IMR-90 (cell line): Measurements from ENCODE around the gene ROPN1B. TPM values are rescaled to one million over a fixed set of nuclear protein-coding genes. Genes with fewer than 3 reads are reported as not detected.

Experiments used
- ATAC-seq: fragments of 200-7000 bp; cut with Tn5 transposase; 2 replicates; pipeline ENCODE4 v1.9.1; 2020; ENCODE audit warnings: low read depth, mild to moderate bottlenecking, moderate library complexity
- BruUV-seq: library from RNA; stranded (reverse); fragments of 400-500 nt; replicated peaks from 2 replicates; lab custom pipeline; 2021; lab: Mats Ljungman, UMichigan
- CTCF ChIA-PET: fragments of 300-600 bp; formaldehyde crosslinking; extraction: SDS; loops from one replicate; lab custom pipeline; 2021; ENCODE audit warnings: antibody characterized with exemption; lab: Yijun Ruan, JAX
- POLR2A ChIA-PET: fragments of 300-600 bp; sonication (Branson Sonifier 250); formaldehyde crosslinking; loops from one replicate; lab custom pipeline; 2022; ENCODE audit warnings: antibody characterized with exemption; ENCODE audit not compliant: unreplicated experiment; lab: Charles Lee
- DNase-seq: peaks from one replicate; pipeline ENCODE4 v3.0.0; 2013
- H2AFZ ChIP-seq: replicated peaks from 2 replicates; pipeline ENCODE3; 2013; ENCODE audit warnings: low read length, mild to moderate bottlenecking; ENCODE audit not compliant: poor library complexity
- H2AK5ac ChIP-seq: 2 replicates; pipeline ENCODE4 v1.6.1; 2013; ENCODE audit warnings: low read depth, low read length, inconsistent platforms
- H2AK9ac ChIP-seq: replicated peaks from 2 replicates; pipeline ENCODE3; 2013; ENCODE audit warnings: mild to moderate bottlenecking, low read depth, low read length, moderate library complexity; ENCODE audit not compliant: poor library complexity
- H2BK120ac ChIP-seq: 2 replicates; pipeline ENCODE4 v1.6.1; 2013; ENCODE audit warnings: low read depth, low read length, inconsistent platforms
- H2BK15ac ChIP-seq: 3 replicates; pipeline ENCODE4 v1.6.1; 2013; ENCODE audit warnings: low read depth, low read length, inconsistent platforms
- H2BK20ac ChIP-seq: 2 replicates; pipeline ENCODE4 v1.6.1; 2013; ENCODE audit warnings: low read depth, mild to moderate bottlenecking, inconsistent platforms, low read length, moderate library complexity
- H2BK5ac ChIP-seq: 2 replicates; pipeline ENCODE4 v1.6.1; 2013; ENCODE audit warnings: mild to moderate bottlenecking, low read depth, low read length, inconsistent platforms; ENCODE audit not compliant: poor library complexity, severe bottlenecking
- H3K14ac ChIP-seq: replicated peaks from 2 replicates; pipeline ENCODE4 v1.6.1; 2013; ENCODE audit warnings: low read depth, low read length, inconsistent platforms
- H3K18ac ChIP-seq: 2 replicates; pipeline ENCODE4 v1.6.1; 2013; ENCODE audit warnings: low read depth, low read length, control low read depth
- H3K23ac ChIP-seq: 2 replicates; pipeline ENCODE4 v1.6.1; 2013; ENCODE audit warnings: low read depth, low read length, inconsistent platforms
- H3K27ac ChIP-seq: 2 replicates; pipeline ENCODE4 v1.5.1; 2013; ENCODE audit warnings: mild to moderate bottlenecking, control low read depth, low read length; ENCODE audit not compliant: insufficient read depth
- H3K27me3 ChIP-seq: 2 replicates; pipeline ENCODE4 v1.6.1; 2013; ENCODE audit warnings: low read length; ENCODE audit not compliant: control insufficient read depth, insufficient read depth
- H3K36me3 ChIP-seq: 2 replicates; pipeline ENCODE4 v1.6.1; 2013; ENCODE audit warnings: low read length, mixed read lengths; ENCODE audit not compliant: control insufficient read depth, insufficient read depth
- H3K4ac ChIP-seq: 2 replicates; pipeline ENCODE4 v1.6.1; 2013; ENCODE audit warnings: low read depth, low read length, inconsistent platforms
- H3K4me1 ChIP-seq: 2 replicates; pipeline ENCODE4 v1.6.1; 2013; ENCODE audit warnings: low read length, mixed read lengths; ENCODE audit not compliant: control insufficient read depth, insufficient read depth
- H3K4me2 ChIP-seq: 2 replicates; pipeline ENCODE4 v1.6.1; 2013; ENCODE audit warnings: low read depth, mild to moderate bottlenecking, control low read depth, low read length, moderate library complexity
- H3K4me3 ChIP-seq: 2 replicates; pipeline ENCODE4 v1.5.1; 2013; ENCODE audit warnings: low read depth, mild to moderate bottlenecking, control low read depth, low read length, moderate library complexity; ENCODE audit not compliant: insufficient read depth
- H3K56ac ChIP-seq: 2 replicates; pipeline ENCODE4 v1.6.1; 2013; ENCODE audit warnings: low read length, inconsistent platforms; ENCODE audit not compliant: insufficient read depth; ENCODE audit errors: extremely low read depth
- H3K79me1 ChIP-seq, 2 experiments: 2 replicates each; pipeline ENCODE4 v1.6.1; 2013; ENCODE audit warnings: low read length in 2 of 2, inconsistent platforms in 1 of 2, low read depth in 1 of 2
- H3K9ac ChIP-seq: 2 replicates; pipeline ENCODE4 v1.6.1; 2013; ENCODE audit warnings: low read depth, low read length, control low read depth
- H3K9me1 ChIP-seq: 2 replicates; pipeline ENCODE4 v1.6.1; 2013; ENCODE audit warnings: low read length, inconsistent platforms; ENCODE audit not compliant: insufficient read depth
- H3K9me3 ChIP-seq: 2 replicates; pipeline ENCODE4 v1.6.1; 2013; ENCODE audit warnings: low read length; ENCODE audit not compliant: control insufficient read depth, insufficient read depth
- H4K20me1 ChIP-seq: 2 replicates; pipeline ENCODE4 v1.6.1; 2013; ENCODE audit warnings: low read length, inconsistent platforms; ENCODE audit not compliant: insufficient read depth
- H4K5ac ChIP-seq: 2 replicates; pipeline ENCODE4 v1.6.1; 2013; ENCODE audit warnings: mild to moderate bottlenecking, low read depth, low read length, control low read depth
- H4K8ac ChIP-seq, 2 experiments: 2 replicates each; pipeline ENCODE4 v1.6.1; 2013; ENCODE audit warnings: low read depth in 2 of 2, low read length in 2 of 2, control low read depth in 1 of 2, inconsistent platforms in 1 of 2
- H4K91ac ChIP-seq: 2 replicates; pipeline ENCODE4 v1.6.1; 2013; ENCODE audit warnings: low read depth, low read length, inconsistent platforms; ENCODE audit not compliant: insufficient read depth
- BHLHE40 ChIP-seq: fragments of 150-350 bp; IDR thresholded peaks from 2 replicates; pipeline ENCODE4 v1.6.1; 2016; ENCODE audit warnings: mild to moderate bottlenecking, low read depth, low read length
- CEBPB ChIP-seq: IDR thresholded peaks from 2 replicates; pipeline ENCODE4 v1.6.1; 2012; ENCODE audit warnings: low read depth, low read length, improper control_type of control experiment
- CHD1 ChIP-seq: IDR thresholded peaks from 2 replicates; pipeline ENCODE4 v1.6.1; 2012; ENCODE audit warnings: low read depth, low read length, improper control_type of control experiment
- FOS ChIP-seq: fragments of 150-350 bp; IDR thresholded peaks from 2 replicates; pipeline ENCODE4 v1.6.1; 2016; ENCODE audit warnings: low read depth, low read length
- MAFK ChIP-seq: IDR thresholded peaks from 2 replicates; pipeline ENCODE4 v1.6.1; 2012; ENCODE audit warnings: low read depth, low read length, improper control_type of control experiment
- MAZ ChIP-seq: IDR thresholded peaks from 2 replicates; pipeline ENCODE4 v1.6.1; 2012; ENCODE audit warnings: low read depth, mild to moderate bottlenecking, low read length, improper control_type of control experiment, moderate library complexity, borderline replicate concordance
- MXI1 ChIP-seq: IDR thresholded peaks from 2 replicates; pipeline ENCODE4 v1.6.1; 2012; ENCODE audit warnings: low read depth, mild to moderate bottlenecking, low read length, moderate library complexity, borderline replicate concordance
- NFE2L2 ChIP-seq: fragments of 150-350 bp; IDR thresholded peaks from 2 replicates; pipeline ENCODE4 v1.6.1; 2016; ENCODE audit warnings: low read depth, mild to moderate bottlenecking, low read length
- POLR2A ChIP-seq: IDR thresholded peaks from 2 replicates; pipeline ENCODE4 v1.6.1; 2012; ENCODE audit warnings: mild to moderate bottlenecking, low read depth, low read length
- RAD21 ChIP-seq: IDR thresholded peaks from 2 replicates; pipeline ENCODE4 v1.6.1; 2012; ENCODE audit warnings: low read length, improper control_type of control experiment
- RCOR1 ChIP-seq: IDR thresholded peaks from 2 replicates; pipeline ENCODE4 v1.6.1; 2012; ENCODE audit warnings: mild to moderate bottlenecking, low read length, improper control_type of control experiment; ENCODE audit not compliant: insufficient replicate concordance
- RFX5 ChIP-seq: IDR thresholded peaks from 2 replicates; pipeline ENCODE4 v1.8.0; 2012; ENCODE audit warnings: low read depth, mild to moderate bottlenecking, low read length, moderate library complexity
- SMC3 ChIP-seq: fragments of 150-350 bp; IDR thresholded peaks from 2 replicates; pipeline ENCODE4 v1.6.1; 2016; ENCODE audit warnings: low read depth, mild to moderate bottlenecking, antibody characterized with exemption, low read length, moderate library complexity
- USF2 ChIP-seq: fragments of 150-350 bp; IDR thresholded peaks from 2 replicates; pipeline ENCODE4 v1.6.1; 2017; ENCODE audit warnings: mild to moderate bottlenecking, antibody characterized with exemption, low read length, low read depth
- WGBS, 2 experiments: methylation state at CpG; one replicate each; pipeline versions ENCODE4 v1.1.5 to v1.1.7; 2013; ENCODE audit warnings: missing lambda C conversion rate in 2 of 2; ENCODE audit not compliant: insufficient read length in 1 of 2; ENCODE audit errors: extremely low coverage in 2 of 2; 5-methylcytosine and 5-hydroxymethylcytosine counted together
- dilution Hi-C: fragments of 300-500 bp; cut with HindIII; formaldehyde crosslinking; loops from one replicate; pipeline ENCODE4 v1.14.3; 2018; ENCODE audit warnings: low sequenced_read_pairs; ENCODE audit not compliant: unreplicated experiment
- in situ Hi-C: fragments of 300-500 bp; cut with MboI; formaldehyde crosslinking; loops from 3 replicates; pipeline ENCODE4 v1.14.3; 2019; ENCODE audit warnings: low sequenced_read_pairs, inconsistent platforms, mixed read lengths
- intact Hi-C: fragments of 100-400 bp; cut with micrococcal nuclease; formaldehyde crosslinking; loops from 2 replicates; pipeline ENCODE4 v1.10.0; 2022
- polyA plus RNA-seq, 3 experiments: library from polyadenylated mRNA; depleted of rRNA; stranded (reverse); fragments of >200 nt; gene quantifications; 2 replicates each; pipeline ENCODE4 v1.2.3, GENCODE V29; 2012; ENCODE audit warnings: low replicate concordance in 1 of 3
- total RNA-seq: library from RNA; depleted of rRNA; stranded (reverse); fragments of >200 nt; gene quantifications from 2 replicates; pipeline ENCODE4 v1.2.3, GENCODE V29; 2012
- TF ChIP-seq, protein P1 (sequence below): conservative IDR thresholded peaks from 2 replicates; pipeline ENCODE4 v1.5.1; 2012; ENCODE audit warnings: mild to moderate bottlenecking, low read depth, low read length, improper control_type of control experiment
- TF ChIP-seq, protein P2 (sequence below): fragments of 150-350 bp; IDR thresholded peaks from 2 replicates; pipeline ENCODE4 v1.6.1; 2016; ENCODE audit warnings: low read depth, mild to moderate bottlenecking, low read length, moderate library complexity, borderline replicate concordance

The ROPN1B gene
- total and polyA plus RNA-seq, 2 of the 4 experiments (the other 2 are of a cell fraction): not detected

GRCh38 chr3:126030455-126030854 is 61.5 kb downstream of the ROPN1B start:
- Histone ChIP-seq H2BK5ac (no peak overlapping the region), H3K79me1 (no peaks in the 10 kb centered on the region), H4K8ac (no peak overlapping the region), H3K36me3 (no peaks in the 10 kb centered on the region), H3K4me3 (no peak overlapping the region), H2AK5ac (no peak overlapping the region), H2AK9ac (no peak overlapping the region), H3K4me2 (no peak overlapping the region), H4K91ac (no peak overlapping the region), H3K4me1 (no peaks in the 10 kb centered on the region), H2BK120ac (no peak overlapping the region), H3K9me1 (peaks cover 5% of the 10 kb centered on the region; the same call in 1 of the 2 replicates), H4K5ac (no peak overlapping the region), H2BK15ac (no peak overlapping the region), H3K27ac (no peak overlapping the region), H3K9ac (no peak overlapping the region), H4K20me1 (no peaks in the 10 kb centered on the region), H3K4ac (no peak overlapping the region), H3K14ac (no peak overlapping the region), H3K27me3 (no peaks in the 10 kb centered on the region), H3K18ac (no peak overlapping the region), H2BK20ac (no peak overlapping the region), H3K23ac (no peak overlapping the region), H3K9me3 (peaks cover 7% of the 10 kb centered on the region), H3K56ac (no peak overlapping the region), H2AFZ (no peak overlapping the region)
- no peak for TF ChIP-seq MAZ
- no peak for TF ChIP-seq RFX5
- TF ChIP-seq, protein P1, sequence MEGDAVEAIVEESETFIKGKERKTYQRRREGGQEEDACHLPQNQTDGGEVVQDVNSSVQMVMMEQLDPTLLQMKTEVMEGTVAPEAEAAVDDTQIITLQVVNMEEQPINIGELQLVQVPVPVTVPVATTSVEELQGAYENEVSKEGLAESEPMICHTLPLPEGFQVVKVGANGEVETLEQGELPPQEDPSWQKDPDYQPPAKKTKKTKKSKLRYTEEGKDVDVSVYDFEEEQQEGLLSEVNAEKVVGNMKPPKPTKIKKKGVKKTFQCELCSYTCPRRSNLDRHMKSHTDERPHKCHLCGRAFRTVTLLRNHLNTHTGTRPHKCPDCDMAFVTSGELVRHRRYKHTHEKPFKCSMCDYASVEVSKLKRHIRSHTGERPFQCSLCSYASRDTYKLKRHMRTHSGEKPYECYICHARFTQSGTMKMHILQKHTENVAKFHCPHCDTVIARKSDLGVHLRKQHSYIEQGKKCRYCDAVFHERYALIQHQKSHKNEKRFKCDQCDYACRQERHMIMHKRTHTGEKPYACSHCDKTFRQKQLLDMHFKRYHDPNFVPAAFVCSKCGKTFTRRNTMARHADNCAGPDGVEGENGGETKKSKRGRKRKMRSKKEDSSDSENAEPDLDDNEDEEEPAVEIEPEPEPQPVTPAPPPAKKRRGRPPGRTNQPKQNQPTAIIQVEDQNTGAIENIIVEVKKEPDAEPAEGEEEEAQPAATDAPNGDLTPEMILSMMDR: no peak
- TF ChIP-seq BHLHE40: no peak
- no peak for TF ChIP-seq MAFK
- TF ChIP-seq USF2: no peak
- no peak for TF ChIP-seq RAD21
- no peak for TF ChIP-seq RCOR1
- no peak for TF ChIP-seq POLR2A
- TF ChIP-seq NFE2L2: no peak
- no peak for TF ChIP-seq FOS
- TF ChIP-seq, protein P2, sequence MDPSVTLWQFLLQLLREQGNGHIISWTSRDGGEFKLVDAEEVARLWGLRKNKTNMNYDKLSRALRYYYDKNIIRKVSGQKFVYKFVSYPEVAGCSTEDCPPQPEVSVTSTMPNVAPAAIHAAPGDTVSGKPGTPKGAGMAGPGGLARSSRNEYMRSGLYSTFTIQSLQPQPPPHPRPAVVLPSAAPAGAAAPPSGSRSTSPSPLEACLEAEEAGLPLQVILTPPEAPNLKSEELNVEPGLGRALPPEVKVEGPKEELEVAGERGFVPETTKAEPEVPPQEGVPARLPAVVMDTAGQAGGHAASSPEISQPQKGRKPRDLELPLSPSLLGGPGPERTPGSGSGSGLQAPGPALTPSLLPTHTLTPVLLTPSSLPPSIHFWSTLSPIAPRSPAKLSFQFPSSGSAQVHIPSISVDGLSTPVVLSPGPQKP: no peak
- no peak for TF ChIP-seq MXI1
- TF ChIP-seq CHD1: no peak
- no peak for TF ChIP-seq SMC3
- no peak for TF ChIP-seq CEBPB
- no peak for ATAC-seq
- no TSS peak for BruUV-seq
- dilution Hi-C loops (no loop called here), in situ Hi-C loops (no loop called here), intact Hi-C loops (no loop called here)
- WGBS, 2 experiments: no CpG with 5 or more reads among the region's 1 CpG
- DNase-seq: no peak
- POLR2A ChIA-PET: no interaction called here
- CTCF ChIA-PET: no interaction called here
